Endometrial microvascular endothelial cells (primary cell): Measurements from ENCODE around the gene SS18L1. TPM values are rescaled to one million over a fixed set of nuclear protein-coding genes. Genes with fewer than 3 reads are reported as not detected.

Source experiments
- in situ Hi-C: cut with HindIII; loops from 2 replicates; pipeline ENCODE4 v1.10.0; 2017; ENCODE audit warnings: low sequenced_read_pairs, low pct_unique_long_range_greater_than_20kb; ENCODE audit errors: inconsistent ontology term
- total RNA-seq: library from RNA; depleted of rRNA; stranded (reverse); fragments of >200 nt; gene quantifications from one replicate; pipeline ENCODE4 v1.2.3, GENCODE V29; 2015; ENCODE audit errors: inconsistent ontology term

Gene SS18L1
- total RNA-seq, 1 donor from 2014 or later, result 3.1 TPM

- in situ Hi-C loops, result no loop called here
Measured at GRCh38 chr20:62133864-62134263, 9.7 kb upstream of the SS18L1 start.

- in situ Hi-C loops, result no loop called here
Measured at GRCh38 chr20:62134735-62135231, 8.8 kb upstream of the SS18L1 start.

DNA sequence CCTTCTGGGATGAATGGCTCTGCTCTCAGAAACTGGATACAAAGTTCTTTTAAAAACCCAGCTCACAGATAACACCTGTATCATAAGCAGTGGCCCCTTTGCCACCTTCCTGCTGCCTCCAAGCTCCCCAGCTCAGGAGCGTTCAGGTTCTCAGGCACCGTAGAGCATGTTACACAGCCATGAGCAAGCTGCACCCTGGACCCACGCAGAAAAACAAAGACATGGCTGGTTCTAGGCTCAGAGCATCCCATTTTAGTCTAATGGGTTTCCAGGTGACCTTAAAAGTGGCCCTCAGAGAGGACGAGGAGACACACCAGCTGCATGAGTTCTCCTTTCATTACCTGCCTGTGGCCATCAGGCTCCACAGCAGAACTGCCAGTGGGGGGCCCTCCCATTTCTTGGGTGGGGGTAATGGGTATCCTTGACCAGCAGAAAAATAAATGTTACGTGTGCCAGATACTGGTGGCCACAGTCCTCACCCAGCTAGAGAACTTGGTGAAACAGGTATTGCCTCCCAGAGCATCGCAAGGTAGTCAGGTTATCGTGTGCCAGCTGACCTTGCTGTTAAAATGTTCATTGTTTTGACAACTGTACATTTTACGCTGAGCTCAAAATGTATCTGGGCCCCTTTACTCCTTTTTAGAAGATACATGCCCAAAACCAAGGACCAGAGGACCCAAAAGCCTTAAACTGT lies 7.8 kb upstream of the SS18L1 start:
- in situ Hi-C loops, result no loop called here

DNA sequence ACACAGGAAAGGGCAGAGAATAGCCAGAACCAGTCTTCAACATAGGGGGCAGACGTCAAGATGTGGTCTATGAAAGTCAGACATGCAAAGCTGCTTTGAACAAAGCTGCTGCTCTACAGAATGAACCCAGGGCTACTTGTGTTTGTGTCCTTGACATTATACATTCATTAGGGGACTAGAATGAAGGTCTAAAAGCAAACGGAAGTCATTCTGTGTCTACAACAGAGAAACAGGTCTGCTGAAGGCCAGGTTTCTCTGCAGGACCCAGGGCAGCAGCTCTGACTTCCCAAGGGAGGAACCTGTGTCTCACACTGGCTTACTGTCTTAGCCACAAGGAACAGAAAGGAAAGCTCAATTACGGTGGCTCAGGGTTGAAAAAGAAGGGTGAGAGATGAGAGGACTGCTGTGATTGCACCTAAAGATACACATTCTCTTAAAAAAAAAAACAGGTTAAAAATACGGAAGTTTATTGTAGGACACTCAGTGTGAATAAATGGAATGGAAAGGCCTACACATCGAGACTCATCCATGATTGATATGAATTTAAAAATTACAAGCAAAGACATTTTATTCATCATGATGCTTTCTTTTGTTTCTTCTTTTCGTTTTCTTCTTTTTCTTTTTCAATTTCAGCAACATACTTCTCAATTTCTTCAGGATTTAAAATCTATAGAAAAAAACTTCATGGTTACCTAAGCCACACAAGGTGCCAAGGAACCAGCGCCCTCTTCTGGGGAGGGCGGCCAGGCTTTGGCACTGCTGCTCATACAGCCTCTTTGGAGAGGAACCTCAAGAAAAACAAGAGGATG lies 7.1 kb upstream of the SS18L1 start:
- in situ Hi-C loops, result no loop called here

- in situ Hi-C loops, result no loop called here
Measured at GRCh38 chr20:62137092-62137384, 6.5 kb upstream of the SS18L1 start.

DNA sequence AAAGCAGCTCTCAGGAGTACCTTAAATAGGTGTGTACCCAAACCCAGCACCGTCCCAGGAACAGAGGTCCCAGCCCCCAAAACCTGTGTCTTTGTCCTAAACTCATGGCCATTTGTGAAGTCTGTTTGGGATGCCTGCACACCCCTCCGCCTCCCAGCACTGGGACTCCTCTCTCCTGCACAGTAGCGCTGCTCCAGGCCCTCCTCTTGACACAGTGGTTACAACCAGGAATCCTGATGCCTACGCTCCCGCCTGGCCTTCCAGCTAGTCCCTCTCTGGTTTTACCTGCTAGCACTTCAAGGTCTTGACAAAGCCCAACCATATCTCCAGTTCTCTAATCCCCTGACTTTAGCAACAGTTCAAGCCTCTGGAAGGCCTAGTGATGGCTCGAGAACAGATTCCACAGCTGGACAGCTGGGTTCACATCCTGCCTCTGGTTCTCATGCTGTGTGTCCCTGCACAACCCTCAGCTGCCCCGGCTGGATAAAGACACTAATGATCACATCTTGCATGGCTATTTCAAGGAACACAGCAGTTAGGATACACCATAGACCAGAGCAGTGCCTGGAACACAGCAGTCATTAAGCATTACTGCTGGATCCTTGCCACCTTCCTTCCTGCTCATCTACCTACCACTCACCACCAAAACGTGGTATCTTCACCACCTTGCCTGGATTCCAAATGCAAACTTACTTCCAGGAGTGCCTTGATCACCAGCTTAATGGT lies 5.9 kb upstream of the SS18L1 start:
- in situ Hi-C loops, result no loop called here

DNA sequence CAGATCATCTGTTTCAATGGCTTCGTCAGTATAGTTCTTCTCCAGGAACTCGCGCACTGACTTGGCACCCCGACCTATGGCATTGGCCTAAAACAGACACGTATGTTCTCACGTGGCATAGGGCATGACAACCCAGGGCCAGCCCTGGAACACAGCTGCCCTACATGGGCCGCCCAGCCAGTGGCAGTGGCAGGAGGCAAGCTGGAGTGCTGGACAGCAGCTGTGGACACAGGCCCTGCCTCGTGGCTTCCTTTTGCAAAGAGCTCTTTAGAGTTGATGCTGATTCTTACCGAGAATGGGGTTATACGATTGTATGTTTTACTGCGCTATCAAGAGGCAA lies 5.4 kb upstream of the SS18L1 start:
- in situ Hi-C loops, result no loop called here

DNA sequence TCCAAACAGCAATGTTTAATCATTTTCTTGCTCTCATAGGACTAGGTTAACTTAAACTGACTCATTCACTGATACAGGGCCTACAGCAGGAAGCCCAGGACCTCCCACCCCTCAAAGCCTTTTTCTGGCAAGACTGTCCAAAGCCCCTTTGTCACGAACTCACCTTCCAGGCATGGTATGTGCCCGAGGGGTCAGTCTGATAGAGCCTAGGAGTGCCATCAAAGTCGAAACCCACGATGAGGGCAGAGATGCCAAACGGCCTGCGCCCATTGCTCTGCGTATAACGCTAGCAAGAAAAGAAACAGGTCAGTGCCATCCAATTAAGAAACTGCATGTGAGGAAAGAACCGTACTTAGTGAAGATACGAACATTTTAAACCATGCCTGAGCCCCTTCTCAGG lies 4.7 kb upstream of the SS18L1 start:
- in situ Hi-C loops, result no loop called here

DNA sequence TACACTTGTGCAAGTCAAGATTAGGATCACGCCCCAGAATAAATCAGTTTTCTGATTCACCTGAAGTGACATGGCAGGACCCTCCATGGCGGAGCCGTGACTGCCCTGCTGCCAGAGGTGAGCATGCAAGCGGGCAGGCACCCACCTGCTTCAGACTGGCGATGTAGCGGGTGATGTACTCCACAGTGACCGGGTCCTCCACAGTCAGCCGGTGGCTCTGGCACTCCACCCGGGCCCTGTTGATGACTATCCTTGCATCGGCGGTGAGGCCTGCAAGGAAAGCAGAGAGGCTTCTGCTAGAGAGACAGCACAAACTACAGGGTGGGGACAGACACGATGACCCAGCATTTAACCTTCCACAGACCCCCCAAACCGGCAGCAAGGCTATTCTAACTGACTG lies 3.9 kb upstream of the SS18L1 start:
- in situ Hi-C loops, result no loop called here

- in situ Hi-C loops, result no loop called here
Measured at GRCh38 chr20:62141043-62141396, 2.5 kb upstream of the SS18L1 start.

- in situ Hi-C loops, result no loop called here
Measured at GRCh38 chr20:62141397-62142251, 1.9 kb upstream of the SS18L1 start.

- in situ Hi-C loops, result no loop called here
Measured at GRCh38 chr20:62142252-62143080, 1.1 kb upstream of the SS18L1 start.

DNA sequence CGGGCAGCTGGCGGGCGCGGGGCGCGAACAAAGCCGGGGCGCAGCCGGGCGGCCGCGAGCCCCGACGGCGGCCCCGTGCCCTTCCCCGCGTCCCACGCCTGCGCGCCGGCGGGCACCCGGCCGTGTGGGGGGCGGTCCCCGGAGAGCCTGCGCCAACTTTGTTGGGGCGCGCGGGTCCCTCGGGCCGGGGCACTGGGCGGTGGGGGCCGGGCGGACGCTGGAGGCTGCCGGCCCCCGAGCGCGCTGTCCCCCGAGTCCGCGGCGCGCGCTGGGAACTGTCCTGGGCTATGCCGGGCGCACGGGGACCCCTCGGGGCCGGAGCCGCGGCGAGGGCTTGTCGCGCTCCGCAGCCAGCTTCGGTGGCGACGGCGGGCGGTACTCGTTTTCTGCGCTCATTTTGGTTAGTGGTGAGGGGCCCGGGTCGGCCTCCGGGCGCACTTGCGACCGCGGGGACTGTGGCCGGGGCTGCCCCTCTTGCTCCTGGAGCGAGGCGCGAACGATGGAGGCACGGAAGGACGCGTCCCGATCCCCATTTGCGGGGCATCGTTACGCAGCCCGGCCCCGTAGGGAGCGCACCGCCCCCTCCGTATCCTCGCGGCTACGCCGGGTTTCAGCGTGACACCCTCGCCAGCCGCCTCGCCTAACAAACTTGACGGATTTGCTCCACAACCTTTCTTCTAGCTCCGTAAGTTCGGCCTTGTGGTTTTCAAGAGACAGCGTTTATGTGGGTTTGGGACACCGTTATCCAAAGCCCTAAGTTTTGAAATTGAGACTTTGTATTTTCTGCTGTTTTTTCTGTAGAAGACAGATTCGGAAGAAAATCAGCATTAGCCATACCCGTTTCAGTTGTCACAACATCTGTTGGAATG lies 622 bp downstream of the SS18L1 start:
- in situ Hi-C loops, result no loop called here

GRCh38 chr20:62145688-62146018 lies 2.1 kb downstream of the SS18L1 start:
- in situ Hi-C loops, result no loop called here

- in situ Hi-C loops, result no loop called here
Measured at GRCh38 chr20:62146019-62146755, 2.6 kb downstream of the SS18L1 start.

DNA sequence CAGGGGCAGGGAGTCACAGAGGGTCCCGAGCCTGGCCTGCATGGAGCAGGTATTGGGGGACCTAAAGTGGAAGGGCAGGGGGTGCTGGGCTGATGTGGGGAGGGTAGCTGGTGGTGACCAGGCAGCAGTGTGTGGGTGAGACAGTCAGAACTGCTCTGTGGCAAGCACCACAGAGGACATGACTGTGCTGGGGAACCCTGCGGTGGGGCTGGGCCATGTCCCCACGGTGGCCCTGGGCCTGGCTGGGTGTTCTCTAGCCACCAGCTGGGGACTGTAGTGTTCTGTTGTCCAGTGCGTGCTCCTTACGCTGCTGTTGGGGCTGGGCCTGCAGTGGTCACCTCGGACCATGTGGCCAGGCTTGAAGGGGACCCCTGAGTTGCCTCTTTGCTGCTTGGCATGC lies 3.6 kb downstream of the SS18L1 start:
- in situ Hi-C loops, result no loop called here

GRCh38 chr20:62147528-62147927 lies 4.0 kb downstream of the SS18L1 start:
- in situ Hi-C loops, result no loop called here
